Measurements from ENCODE around the gene FGFR3. TPM values are rescaled to one million over a fixed set of nuclear protein-coding genes. Genes with fewer than 3 reads are reported as not detected.

FGFR3 gene
- total and polyA plus RNA-seq, 9 of the 15 experiments (the other 6 are each of a cell fraction or from before 2014, with no cell fraction given) = 1.2 to 60.4 (median 12.7) TPM

DNA sequence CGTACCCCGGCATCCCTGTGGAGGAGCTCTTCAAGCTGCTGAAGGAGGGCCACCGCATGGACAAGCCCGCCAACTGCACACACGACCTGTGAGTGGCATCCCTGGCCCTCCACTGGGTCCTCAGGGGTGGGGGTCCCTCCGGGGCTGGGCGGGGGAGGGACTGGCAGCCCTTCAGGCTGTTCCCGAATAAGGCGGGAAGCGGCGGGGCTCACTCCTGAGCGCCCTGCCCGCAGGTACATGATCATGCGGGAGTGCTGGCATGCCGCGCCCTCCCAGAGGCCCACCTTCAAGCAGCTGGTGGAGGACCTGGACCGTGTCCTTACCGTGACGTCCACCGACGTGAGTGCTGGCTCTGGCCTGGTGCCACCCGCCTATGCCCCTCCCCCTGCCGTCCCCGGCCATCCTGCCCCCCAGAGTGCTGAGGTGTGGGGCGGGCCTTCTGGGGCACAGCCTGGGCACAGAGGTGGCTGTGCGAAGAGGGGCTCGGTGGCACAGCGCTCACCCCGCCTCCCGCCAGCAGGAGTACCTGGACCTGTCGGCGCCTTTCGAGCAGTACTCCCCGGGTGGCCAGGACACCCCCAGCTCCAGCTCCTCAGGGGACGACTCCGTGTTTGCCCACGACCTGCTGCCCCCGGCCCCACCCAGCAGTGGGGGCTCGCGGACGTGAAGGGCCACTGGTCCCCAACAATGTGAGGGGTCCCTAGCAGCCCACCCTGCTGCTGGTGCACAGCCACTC lies 13.7 kb downstream of the FGFR3 start:
- CTCF ChIA-PET (ENCODE audit: low intra/inter-chr PET ratio) = no interaction called here
- in situ Hi-C loops (cut with MboI) = no loop called here

More for the DNA sequence above, 13.7 kb downstream of the FGFR3 start:
- no TSS peak for BruUV-seq (replicated peaks)
- POLR2A ChIA-PET = interaction anchor here (0.6 to 1.4 kb wide), 3 partner anchors 14 to 76 kb away, joined by 3 read pairs; no protein-coding TSS in a partner anchor
- no peaks in the 10 kb centered on the region for H3K27me3 ChIP-seq (ENCODE audit: control insufficient read depth in 2 of 2, insufficient read depth in 2 of 2, low read length in 2 of 2)
- TF ChIP-seq, protein P1, sequence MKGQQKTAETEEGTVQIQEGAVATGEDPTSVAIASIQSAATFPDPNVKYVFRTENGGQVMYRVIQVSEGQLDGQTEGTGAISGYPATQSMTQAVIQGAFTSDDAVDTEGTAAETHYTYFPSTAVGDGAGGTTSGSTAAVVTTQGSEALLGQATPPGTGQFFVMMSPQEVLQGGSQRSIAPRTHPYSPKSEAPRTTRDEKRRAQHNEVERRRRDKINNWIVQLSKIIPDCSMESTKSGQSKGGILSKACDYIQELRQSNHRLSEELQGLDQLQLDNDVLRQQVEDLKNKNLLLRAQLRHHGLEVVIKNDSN (CRISPR knock-in tag; IDR thresholded peaks at IDR 0.05) = no peak
- TF ChIP-seq, protein P2, sequence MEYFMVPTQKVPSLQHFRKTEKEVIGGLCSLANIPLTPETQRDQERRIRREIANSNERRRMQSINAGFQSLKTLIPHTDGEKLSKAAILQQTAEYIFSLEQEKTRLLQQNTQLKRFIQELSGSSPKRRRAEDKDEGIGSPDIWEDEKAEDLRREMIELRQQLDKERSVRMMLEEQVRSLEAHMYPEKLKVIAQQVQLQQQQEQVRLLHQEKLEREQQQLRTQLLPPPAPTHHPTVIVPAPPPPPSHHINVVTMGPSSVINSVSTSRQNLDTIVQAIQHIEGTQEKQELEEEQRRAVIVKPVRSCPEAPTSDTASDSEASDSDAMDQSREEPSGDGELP (CRISPR knock-in tag; IDR thresholded peaks at IDR 0.05; ENCODE audit: borderline replicate concordance) = 0 out of 2 replicates have a peak, but pooled peaks have one; percentile 7
- no peak overlapping the region for H3K4me3 ChIP-seq
- no peaks in the 10 kb centered on the region; the same call in 1 of the 2 replicates for H4K20me1 ChIP-seq (replicated peaks; ENCODE audit: control insufficient read depth, insufficient read depth, low read length)
- no peak overlapping the region for H2AFZ ChIP-seq (ENCODE audit: low read depth, low read length)
- peaks cover 0 to 66% of the 10 kb centered on the region in 2 experiments; a peak in 2 of 5 replicates for H3K4me1 ChIP-seq (replicated peaks in 1 of 2; ENCODE audit: control insufficient read depth in 2 of 2, insufficient read depth in 2 of 2, low read length in 2 of 2)
- intact Hi-C loops (cut with micrococcal nuclease) = no loop called here
- no peak overlapping the region for H3K27ac ChIP-seq (ENCODE audit: extremely low read depth, low read depth, low read length)
- WGBS (ENCODE audit: insufficient coverage, low coverage, missing lambda C conversion rate) = 95% methylated on average over 21 of the region's 41 CpGs
- H3K9me1 ChIP-seq (ENCODE audit: control insufficient read depth, insufficient read depth, low read length) = peaks cover 3% of the 10 kb centered on the region
- H3K36me3 ChIP-seq (ENCODE audit: control insufficient read depth, insufficient read depth, low read length) = peaks cover 61% of the 10 kb centered on the region; the same call in 2 of the 3 replicates
- ATAC-seq (no peak), DNase-seq (ENCODE audit: extremely low read depth in 1 of 4, low spot score in 3 of 4) (peak in 1 of 4 experiments; percentile 20), FAIRE-seq (no peak)
- H3K4me2 ChIP-seq (ENCODE audit: insufficient read depth, low read length) = no peak overlapping the region
- no peaks in the 10 kb centered on the region for H3K9me3 ChIP-seq (replicated peaks; ENCODE audit: control insufficient read depth, insufficient read depth, low read depth, low read length)
- no peak overlapping the region; a peak in 1 of 4 replicates for H3K9ac ChIP-seq (ENCODE audit: insufficient read depth in 1 of 2, low read depth in 2 of 2, low read length in 2 of 2)
- no peaks in the 10 kb centered on the region for H3K79me2 ChIP-seq (ENCODE audit: control insufficient read depth, insufficient read depth, low read length)
